NCI-H526 treated with DMSO at 0.1 percent for 48 hours (cell line): ENCODE results near the gene CORO1C.
"Not testable (repeated sequence)": the region's sequence is repeated elsewhere in the genome, so short reads cannot be mapped to it uniquely, and the experiment has no call there.

ENCODE experiments used
- DNase-seq: peaks from one replicate; lab custom pipeline; 2025; lab: John Stamatoyannopoulos, UW

CORO1C gene

DNA sequence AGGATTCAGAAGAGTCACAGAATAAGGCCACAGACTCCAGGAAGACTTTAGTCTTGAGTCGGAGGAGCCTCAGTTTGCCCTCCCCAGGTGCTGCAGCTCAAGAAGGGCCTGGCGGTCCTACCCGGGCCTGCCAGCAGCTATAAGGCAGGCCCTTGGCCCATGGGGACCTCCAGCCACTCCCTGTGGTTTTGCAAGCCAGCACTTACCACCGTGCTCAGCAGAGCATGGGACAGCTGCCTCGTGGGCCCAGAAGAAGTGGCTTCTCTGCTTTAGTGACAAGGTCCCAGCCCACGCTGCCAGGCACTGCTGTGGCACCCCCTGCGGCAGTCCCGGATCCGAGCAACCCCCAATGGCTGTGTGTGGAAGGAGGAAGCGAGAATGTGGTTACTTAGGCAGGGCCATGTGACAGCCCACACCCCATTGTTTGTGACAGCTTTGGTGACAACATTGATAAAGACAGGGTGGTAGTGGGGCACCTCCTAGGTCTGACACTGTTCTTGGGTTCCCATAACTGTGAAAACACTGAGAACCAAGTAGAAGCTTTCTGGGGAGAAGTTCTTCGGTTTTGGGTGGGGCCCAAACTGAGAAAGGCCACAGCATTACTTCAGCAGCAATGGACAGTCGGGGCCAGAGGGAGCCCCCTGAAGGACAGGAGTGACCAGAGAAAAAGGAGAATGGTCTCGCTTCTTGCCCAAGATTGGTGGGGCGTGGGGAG lies 97.6 kb downstream of the CORO1C start, which contains the start of gene SELPLG:
Gene SELPLG, minus strand, starts transcription at position 361 of the 715 bp plus-strand sequence. CDS start 9,587 bp downstream, outside the sequence.
- DNase-seq = no peak

DNA sequence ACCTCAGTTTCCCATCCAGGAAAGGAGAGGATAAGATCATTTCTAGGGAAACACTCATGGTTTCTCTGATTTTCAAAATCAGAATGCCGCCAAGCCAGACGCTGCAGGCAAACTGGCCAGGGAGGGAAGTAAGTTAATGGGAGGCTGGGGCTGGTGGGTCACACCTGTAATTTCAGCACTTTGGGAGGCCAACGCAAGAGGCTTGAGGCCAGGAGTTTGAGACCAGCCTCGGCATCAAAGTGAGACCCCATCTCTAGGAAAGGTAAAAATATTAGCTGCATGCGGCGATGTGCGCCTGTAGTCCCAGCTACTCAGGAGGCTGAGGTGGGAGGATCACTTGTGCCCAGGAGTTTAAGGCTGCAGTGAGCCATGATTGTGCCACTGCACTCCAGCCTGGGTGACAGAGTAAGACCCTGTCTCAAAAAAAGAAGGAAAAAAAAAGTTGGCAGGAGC lies 98.2 kb downstream of the CORO1C start:
- no peak for DNase-seq

DNA sequence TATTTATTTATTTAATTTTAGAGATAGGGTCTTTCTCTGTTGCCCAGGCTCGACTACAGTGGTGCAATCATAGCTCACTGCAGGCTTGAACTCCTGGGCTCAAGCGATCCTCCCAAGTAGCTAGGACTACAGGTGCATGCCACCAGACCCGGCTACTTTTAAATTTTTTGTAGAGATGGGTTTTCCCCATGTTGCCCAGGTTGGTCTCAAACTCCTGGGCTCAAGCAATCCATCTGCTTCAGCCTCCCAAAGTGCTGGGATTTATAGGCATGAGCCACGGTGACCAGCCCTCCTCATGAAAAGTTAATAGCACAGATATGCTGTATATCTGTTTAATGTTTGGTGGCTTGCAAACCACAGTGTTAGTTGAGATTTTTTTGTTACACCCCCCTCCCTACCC lies 100.1 kb downstream of the CORO1C start:
- not testable (repeated sequence) for DNase-seq

DNA sequence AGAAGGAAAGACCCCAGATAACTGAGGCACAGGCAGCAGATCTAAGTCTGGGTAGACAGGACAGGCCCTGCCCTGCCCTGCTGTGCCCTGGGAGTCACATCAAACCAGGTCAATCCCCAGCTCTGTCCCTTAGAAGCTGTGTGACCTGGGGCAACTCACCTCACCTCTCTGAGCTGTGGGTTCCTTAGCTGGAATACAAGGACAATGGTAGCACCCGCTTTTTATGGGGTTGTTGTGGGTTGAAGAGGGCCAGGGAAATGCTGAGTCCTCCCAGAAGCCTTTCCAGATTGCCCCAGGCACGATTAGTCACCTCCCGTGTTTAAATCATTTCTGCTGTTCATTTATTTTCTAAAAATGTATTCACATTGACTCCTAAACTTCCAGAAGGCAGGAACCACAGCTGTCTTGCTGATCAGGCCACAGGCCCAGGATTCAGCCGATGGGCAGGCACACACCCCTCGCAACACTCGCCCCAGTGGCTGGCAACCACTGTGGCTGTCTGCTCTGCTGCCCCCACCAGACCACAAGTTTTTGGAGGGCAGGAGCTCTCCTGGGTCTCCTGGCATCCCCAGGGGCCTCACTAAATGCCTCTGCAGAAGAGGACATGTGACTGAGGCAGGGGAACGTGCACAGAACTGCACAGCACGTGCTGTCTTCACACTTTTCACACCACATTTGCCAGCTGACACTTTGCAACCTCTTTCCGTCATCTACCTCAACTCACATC lies 100.7 kb downstream of the CORO1C start:
- no peak for DNase-seq

DNA sequence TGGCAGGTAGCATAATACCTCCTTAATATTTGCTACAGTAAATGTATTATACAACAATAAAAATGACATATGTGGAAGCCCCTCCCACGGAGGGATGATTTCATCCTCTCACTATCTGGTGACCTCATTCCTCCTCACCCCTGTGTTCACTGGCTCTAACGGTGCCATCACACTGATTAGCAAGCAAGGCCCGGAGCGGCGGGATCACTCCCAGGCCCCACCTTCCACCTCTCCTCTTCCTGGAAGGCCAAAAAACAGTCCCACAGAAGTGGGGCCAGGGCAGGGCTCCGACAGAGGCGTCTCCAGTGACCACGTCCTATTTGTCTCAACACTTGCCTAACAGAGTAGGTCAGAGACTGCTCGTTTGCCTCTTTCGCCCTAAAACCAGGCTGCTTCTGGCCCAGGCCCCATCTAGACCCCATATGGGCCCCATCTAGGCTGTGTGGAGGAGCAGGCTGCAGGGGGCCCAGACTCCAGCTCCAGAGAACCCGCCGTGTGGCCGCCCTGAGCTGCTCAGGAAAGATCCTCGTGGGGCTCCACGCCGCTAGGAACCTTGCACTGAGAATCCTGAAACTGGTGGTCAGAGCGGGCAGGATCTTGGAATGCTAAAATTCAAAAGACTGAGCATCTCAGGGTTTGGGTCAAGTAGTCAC lies 101.4 kb downstream of the CORO1C start:
- no peak for DNase-seq

DNA sequence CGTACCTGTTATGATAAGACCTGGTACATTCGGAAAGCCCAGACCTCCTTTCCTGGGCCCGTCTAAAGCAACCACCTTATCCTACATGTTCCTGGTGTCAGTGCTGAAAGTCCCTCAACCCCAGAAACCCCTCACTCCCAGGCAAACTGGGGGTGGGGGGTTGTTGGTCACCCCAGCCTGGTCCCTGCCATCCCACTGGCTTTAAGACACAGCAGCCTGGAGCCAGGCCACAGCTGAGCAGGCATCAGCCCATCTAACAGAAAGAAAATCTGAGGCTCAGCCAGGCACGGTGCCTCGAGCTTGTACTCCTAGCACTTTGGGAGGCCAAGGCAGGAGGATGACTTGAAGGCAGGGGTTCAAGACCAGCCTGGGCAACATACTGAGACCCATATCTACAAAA lies 102.2 kb downstream of the CORO1C start:
- no peak for DNase-seq

DNA sequence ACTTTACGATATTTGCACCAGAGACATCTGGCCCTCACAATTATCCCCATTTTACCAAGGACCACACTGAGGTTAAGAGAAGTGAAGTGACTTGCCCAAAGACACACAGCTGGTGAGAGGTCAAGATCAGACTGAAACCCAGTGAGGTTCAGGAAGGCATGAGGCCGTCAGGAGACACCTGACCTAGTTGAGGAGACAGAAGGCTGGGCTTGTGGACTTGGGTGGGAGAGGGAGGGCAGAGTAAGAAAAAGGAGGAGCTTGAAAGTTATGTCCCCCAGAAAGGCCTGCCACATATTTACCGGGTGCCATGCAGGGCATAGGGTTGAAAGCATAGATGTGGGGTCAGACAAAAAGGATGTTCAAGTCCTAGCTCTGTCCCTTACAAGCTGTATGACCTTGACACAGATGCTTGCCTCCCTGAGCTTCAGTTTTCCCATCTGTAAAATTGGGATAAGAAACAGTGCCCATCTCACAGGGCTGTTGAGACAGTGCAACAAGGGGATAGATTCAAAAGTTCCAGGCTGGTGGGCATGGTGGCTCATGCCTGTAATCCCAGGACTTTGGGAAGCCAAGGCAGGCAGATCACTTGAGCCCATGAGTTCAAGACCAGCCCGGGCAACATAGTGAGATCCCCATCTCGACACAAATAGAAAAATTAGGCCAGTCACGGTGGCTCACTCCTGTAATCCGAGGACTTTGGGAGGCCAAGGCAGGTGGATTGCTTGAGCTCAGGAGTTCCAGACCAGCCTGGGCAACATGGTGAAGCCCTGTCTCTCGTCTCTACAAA lies 104.0 kb downstream of the CORO1C start:
- DNase-seq = no peak

DNA sequence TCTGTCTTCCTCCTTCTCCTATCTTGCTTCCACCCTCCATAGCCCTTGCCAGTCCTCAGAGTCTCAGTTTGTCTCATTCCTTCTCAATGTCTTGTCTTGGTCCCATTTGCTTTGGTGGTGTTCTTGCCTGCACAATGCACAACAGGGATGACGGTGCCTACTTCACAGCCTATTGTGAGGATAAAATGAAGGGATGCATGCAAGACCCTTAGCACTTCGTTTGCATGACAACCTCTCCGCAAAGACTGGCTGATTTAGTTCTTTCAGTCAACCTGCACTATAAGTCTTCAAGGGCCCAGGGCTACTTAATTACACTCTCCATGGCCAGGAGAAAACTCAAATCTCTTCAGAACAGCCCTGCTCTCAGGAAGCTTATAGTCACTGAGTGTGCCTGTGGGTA lies 106.1 kb downstream of the CORO1C start:
- DNase-seq = no peak

DNA sequence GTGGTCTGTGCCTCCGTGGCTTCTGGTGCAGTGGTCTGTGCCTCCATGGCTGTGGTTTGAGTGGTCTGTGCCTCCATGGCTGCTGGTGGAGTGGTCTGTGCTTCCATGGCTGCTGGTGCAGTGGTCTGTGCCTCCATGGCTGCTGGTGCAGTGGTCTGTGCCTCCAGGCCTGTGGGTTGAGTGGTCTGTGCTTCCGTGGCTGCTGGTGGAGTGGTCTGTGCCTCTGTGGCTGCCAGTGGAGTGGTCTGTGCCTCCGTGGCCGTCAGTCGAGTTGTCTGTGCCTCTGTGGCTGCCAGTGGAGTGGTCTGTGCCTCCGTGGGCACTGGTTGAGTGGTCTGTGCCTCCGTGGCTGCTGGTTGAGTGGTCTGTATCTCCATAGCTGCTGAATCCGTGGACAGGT lies 107.7 kb downstream of the CORO1C start:
- DNase-seq = no peak

DNA sequence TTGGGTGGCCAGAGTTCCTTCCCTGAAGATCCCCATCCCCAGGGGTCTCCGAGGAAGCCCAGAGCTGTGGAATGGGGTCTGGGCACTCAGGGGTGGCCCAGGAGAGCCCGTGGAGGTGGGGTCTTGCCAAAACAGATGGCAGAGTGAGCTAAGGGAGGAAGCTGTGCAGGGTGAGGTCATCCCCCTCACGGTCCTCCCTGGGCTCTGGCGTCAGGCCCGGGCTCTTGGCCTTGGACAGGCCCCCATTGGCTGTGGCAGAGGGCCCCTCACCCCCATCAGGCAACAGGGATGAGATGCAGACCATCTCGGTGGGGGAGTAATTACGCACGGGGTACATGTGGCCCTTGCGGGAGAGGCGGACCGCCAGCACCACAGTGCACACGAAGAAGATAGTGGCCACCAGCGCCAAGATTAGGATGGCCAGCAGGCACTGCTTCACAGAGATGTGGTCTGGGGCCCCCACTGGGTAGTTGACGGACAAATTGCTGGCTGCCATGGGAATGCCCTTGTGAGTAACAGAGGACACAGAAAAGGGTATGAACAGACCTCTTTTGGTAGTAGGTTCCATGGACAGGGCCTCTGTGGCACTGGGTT lies 108.3 kb downstream of the CORO1C start:
- DNase-seq = no peak

DNA sequence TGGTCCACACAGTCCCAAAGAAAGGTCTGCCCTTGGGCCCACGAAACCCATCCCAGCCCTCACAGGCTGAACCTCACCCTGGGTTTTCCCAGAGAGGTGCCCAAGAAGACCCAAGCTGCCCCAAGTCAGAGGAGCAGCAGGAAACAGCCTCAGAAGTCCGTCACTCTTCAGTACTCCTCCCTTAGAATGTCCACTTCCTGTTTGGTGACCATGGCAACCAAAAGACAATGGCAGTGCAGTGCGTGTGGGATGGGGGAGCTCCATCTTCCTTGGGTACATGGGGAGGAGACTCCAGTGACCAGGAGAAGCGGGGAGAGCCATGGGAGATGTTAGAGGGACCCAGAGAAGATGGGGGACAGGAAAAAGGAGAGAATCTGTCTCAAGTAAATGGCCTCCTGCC lies 108.9 kb downstream of the CORO1C start:
- DNase-seq = no peak

DNA sequence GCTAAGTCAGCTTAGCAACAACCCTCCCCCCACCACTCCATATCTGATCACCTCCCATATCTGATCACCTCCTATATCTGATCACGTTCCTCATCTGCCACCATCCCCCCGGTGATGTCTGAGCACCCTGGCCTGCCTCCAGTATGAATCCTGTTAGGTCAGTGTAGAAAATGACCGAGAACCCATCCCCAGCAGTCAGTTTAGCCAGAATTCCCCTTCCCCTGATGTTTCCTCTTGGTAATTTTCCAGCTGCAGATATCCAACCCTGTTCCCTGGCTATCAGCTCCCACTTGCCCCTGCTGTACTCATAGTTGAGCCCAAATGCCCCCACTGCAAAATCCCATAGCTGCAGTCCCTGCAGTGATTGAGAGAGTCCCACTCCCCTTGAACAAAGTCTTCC lies 110.2 kb downstream of the CORO1C start:
- DNase-seq = no peak

DNA sequence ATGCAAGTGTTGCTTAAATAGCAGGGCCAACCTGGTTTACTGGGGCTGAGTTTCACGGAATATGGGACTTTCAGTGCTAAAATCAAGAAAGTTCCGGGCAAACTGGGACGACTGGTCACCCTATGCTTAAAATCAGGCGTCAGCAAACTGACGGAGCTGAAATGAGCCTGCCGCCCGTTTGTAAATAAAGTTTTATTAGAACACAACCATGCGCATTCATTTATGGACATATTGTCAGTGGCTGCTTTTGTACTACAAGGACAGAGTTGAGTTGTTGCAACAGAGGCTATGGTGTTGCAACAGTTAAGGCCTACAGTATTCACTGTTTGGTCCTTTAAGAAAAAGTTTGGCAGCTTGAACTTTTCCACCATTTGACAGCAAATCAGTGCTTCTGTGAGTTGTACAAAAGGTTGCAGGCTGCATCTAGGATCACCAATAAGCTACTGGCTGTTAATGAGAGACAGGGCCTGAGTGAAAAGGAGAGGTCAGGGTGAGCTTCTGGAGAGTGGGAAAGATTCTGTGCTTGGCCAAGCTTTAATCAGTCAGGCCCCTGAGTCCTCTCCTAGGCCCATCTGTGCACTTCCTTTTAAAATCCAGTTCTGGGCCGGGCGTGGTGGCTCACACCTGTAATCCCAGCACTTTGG lies 111.0 kb downstream of the CORO1C start:
- DNase-seq = no peak

DNA sequence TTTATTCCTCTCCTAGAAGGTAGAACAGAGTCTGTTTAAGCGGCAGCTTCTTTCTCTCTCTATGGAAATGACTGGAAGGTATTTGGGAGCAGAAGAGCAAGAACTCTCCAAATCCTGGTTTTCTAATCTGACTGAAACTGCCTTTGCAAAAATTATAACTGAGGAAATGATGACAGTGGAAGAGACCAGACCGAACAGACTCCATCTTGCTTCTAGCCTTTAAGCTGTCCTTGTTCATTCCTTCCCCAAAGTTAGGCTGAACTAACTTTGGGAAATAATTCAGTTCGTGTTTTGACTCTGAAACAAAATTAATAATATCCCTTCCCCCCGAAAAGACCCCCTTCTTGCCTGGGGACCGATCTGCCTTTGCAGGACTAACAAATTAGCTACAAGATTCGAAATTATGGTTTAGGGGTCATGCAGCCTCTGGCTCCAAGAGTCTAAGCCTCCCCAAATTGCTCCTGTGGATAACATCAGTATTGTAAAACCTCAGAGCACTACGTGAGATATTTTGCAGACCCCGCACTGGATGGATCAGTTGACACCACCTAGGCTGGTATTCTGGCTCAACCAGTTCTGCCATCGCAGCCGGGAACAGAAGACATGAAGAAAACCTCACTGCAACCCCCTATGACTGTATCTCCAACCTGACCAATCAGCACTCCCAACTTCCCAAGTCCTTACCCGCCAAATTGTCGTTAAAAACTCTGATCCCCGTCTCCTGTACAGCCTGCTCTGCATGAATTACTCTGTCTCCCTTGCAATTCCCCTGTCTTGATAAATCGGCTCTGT lies 111.8 kb downstream of the CORO1C start:
- DNase-seq = no peak

DNA sequence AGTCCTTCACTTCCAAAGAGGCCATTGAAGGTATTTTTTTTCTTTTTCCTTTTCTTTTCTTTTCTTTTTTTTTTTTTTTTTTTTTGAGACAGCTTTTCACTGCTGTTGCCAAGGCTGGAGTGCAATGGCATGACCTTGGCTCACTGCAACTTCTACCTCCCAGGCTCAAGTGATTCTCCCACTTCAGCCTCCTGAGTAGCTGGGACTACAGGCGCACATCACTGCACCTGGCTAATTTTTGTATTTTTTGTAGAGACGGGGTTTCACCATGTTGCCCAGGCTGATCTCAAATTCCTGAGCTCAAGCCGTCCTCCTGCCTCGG lies 112.4 kb downstream of the CORO1C start:
- DNase-seq = not testable (repeated sequence)

DNA sequence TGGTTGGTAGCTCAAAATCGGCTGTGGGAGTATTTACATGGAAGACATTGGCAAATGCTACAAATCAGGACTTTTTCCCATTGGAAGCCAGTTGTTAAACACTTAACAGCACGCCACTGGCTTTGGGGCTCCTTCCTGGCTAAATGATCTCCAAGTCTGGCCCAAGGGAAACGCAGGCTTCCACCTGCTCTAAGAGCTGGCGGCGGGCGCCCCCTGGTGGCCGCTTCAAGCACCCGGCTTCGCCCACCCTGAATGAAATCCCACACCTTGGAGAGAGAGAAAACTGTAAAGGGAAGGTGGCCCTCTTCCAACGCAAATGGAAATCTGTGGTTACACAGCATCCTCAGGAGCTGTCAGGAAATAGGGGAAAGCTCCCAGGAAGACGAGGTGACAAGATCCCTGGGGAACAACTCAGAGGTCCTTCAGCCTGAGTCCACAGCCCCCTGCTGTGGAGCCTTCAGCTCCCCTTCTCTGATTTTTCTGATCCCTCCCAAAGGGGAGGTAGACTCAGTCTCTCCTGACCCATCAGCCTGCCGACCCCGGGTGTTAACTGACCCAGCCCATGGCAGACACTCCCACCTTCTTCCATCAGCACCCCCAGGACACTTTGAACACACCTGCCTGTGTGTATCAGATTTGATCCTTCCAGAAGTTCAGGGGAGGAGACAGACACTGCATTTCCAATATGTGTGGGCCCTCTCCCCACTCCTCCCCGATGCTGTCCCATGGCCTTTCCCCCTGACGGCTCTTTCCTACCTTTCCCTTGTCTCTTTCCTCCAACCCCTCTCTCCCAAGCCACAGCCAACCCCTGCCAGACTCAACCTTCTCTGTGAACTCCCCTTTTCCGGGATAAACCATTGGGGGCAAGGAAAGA lies 113.0 kb downstream of the CORO1C start:
- peak; percentile 21 for DNase-seq

DNA sequence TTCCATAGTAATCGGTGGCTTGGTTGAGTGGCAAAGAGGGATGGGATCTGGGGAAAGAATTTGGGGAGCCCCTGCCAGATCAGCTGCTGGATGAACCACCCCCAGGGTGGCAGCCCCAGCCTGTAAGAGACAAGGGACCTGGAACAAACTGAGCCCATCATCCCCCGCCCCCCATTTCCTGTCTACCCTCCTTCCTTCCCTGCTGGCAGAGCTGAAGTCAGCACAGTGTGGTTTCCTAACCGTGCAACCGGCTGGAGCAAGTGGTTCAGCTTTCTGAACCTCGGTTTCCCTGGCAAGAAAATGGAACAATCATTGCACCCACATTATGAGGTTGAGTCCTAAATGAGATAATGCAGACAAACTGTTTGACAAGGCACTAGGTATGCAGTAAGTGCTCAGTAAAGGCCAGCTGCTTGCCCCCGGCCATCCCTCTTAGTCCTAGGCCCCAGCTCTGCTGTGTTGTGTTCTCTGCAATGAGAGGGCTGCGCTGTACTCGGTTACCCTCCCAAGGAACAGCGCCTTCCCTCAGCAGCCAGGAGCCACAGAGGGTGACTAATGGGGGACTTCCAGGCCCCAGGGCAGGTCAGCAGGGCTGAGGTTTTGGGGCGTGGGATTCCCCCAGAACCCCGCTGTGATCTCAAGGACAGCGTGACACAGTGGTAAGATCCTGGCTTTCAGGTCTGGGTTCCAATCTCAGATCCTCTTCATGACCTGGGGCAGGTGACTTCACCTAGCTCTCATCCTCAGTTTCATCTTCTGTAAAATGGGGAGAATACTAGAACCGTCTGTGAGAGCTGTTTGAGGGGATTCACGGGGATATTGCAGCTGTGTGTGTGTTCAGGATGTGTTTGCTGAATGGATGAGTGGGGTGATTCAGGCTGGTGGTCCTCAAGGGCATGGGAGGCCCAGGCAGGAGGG lies 114.1 kb downstream of the CORO1C start:
- DNase-seq = no peak

DNA sequence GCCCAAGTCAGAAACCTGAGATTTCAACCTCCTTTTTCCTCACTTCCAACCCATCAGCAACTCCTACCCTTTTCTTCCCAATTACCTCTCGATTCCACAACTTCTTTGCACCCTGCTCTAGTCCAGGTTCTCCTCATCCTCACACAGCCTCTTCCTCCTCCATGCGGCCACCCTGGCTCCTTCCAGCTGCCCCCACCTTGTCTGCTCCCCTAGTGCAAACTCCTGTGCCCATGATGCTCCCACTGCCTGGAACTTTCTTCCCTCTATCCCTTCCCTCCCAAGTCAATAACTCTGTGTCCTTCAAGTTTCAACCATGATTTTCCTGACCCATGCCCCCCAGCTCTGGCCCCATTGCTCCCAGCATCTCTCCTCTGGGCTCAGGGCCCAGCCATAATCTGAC lies 115.0 kb downstream of the CORO1C start:
- no peak for DNase-seq

DNA sequence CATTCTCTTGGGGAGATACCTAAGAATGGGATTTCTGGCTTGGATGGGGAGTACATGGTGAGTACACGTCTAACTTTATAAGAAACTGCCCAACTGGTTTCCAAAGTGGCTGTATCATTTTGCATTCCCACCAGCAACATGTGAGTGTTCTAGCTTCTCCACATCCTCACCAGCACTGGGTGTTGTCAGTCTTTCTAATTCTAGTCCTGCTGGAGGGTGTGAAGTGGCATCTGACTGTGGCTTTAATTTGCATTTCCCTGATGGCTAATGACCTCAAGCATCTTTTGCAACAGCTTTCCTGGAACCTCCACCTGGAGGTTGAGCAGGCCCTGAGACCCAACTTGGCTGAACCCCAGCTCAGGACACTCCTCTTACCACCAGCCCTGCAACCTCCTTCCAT lies 115.4 kb downstream of the CORO1C start:
- DNase-seq = no peak
